Bronchial epithelial cell (primary cell): Measurements from ENCODE around the gene TPSD1. TPM values are rescaled to one million over a fixed set of nuclear protein-coding genes. Genes with fewer than 3 reads are reported as not detected.
"Not testable (repeated sequence)": the region's sequence is repeated elsewhere in the genome, so short reads cannot be mapped to it uniquely, and the experiment has no call there.

Source experiments
- DNase-seq: peaks from one replicate; pipeline ENCODE4 v3.0.0-alpha.2; 2010; ENCODE audit warnings: low read depth
- FAIRE-seq: peaks from 2 replicates; lab custom pipeline; 2011; peaks lifted over from hg19 to GRCh38; lab: Jason Lieb, UNC
- H3K27me3 ChIP-seq: 2 replicates; pipeline ENCODE4 v1.5.1; 2011; ENCODE audit warnings: low read length; ENCODE audit not compliant: control insufficient read depth, insufficient read depth
- H3K36me3 ChIP-seq: 2 replicates; pipeline ENCODE4 v1.5.1; 2011; ENCODE audit warnings: low read length; ENCODE audit not compliant: control insufficient read depth, insufficient read depth
- H3K4me3 ChIP-seq: 2 replicates; pipeline ENCODE4 v1.5.1; 2011; ENCODE audit warnings: mild to moderate bottlenecking, low read depth, low read length, control low read depth
- total RNA-seq: library from RNA; depleted of rRNA; stranded (reverse); fragments of >200 nt; gene quantifications from 2 replicates; pipeline ENCODE4 v1.2.1, GENCODE V29; 2014
- TF ChIP-seq, protein P1 (sequence below): IDR thresholded peaks from 2 replicates; pipeline ENCODE4 v1.5.1; 2011; ENCODE audit warnings: mild to moderate bottlenecking, moderate library complexity, low read length, control low read depth, inconsistent platforms; ENCODE audit not compliant: insufficient read depth, severe bottlenecking

The TPSD1 gene
- total RNA-seq, 1 donor from 2014 or later, result not detected

GRCh38 chr16:1265090-1265630 lies 9.3 kb downstream of the TPSD1 start:
- Histone ChIP-seq H3K27me3 (peaks cover 1% of the 10 kb centered on the region), H3K4me3 (no peak overlapping the region), H3K36me3 (no peaks in the 10 kb centered on the region)
- FAIRE-seq, result no peak
- no peak for DNase-seq
- TF ChIP-seq, protein P1, sequence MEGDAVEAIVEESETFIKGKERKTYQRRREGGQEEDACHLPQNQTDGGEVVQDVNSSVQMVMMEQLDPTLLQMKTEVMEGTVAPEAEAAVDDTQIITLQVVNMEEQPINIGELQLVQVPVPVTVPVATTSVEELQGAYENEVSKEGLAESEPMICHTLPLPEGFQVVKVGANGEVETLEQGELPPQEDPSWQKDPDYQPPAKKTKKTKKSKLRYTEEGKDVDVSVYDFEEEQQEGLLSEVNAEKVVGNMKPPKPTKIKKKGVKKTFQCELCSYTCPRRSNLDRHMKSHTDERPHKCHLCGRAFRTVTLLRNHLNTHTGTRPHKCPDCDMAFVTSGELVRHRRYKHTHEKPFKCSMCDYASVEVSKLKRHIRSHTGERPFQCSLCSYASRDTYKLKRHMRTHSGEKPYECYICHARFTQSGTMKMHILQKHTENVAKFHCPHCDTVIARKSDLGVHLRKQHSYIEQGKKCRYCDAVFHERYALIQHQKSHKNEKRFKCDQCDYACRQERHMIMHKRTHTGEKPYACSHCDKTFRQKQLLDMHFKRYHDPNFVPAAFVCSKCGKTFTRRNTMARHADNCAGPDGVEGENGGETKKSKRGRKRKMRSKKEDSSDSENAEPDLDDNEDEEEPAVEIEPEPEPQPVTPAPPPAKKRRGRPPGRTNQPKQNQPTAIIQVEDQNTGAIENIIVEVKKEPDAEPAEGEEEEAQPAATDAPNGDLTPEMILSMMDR, result no peak

- Histone ChIP-seq H3K4me3 (no peak overlapping the region), H3K27me3 (peaks cover 1% of the 10 kb centered on the region), H3K36me3 (no peaks in the 10 kb centered on the region)
- TF ChIP-seq, protein P1, result no peak
- no peak for FAIRE-seq
- DNase-seq, result no peak
Observed at GRCh38 chr16:1265826-1266225, 10.0 kb downstream of the TPSD1 start.

DNA sequence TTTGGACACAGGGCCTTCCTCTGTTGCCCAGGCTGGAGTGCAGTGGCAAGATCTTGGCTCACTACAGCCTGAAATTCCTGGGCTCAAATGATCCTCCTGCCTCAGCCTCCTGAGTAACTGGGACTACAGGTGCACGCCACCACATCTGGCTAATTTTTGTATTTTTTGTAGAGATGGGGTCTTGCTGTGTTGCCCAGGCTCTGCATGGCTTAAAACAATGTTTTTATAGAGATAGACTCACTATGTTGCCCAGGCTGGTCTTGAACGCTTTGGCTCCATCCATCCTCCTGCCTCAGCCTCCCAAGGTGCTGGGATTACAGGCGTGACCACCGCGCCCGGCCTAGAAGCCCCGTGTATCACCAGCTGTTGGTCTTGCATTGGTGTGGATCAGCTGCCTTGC lies 13.5 kb downstream of the TPSD1 start:
- H3K4me3 ChIP-seq, H3K27me3 ChIP-seq, DNase-seq, H3K36me3 ChIP-seq, FAIRE-seq: not testable (repeated sequence)

- Histone ChIP-seq H3K4me3 (no peak overlapping the region), H3K36me3 (no peaks in the 10 kb centered on the region), H3K27me3 (peaks cover 2% of the 10 kb centered on the region)
- TF ChIP-seq, protein P1, result no peak
- FAIRE-seq (no peak), DNase-seq (no peak)
Observed at GRCh38 chr16:1271380-1271723, 15.5 kb downstream of the TPSD1 start.

DNA sequence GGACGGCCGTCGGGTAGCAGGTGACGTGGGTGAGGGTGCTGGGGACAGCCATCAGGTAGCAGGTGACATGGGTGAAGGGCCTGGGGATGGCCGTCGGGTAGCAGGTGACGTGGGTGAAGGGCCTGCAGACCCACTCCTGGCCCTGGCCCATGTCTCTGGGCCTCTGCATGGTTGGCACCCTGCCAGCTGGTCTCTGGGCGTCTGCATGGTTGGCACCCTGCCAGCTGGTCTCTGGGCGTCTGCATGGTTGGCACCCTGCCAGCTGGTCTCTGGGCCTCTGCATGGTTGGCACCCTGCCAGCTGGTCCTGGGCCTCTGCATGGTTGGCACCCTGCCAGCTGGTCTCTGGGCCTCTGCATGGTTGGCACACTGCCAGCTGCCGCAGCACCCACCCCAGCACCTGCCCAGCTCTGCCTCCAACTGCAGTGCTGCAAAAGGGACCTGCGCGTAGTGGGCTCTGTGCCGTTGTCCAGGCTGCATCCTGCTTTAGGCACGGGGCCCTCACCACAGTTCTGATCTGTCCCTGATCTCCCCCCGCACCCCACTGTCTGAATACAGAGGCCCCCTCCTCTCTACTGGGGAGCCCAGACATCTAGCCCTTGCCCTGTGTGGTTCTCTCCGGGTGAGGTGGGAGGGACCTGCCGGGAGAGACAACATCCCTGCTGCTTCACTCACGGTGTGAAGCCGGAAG lies 16.0 kb downstream of the TPSD1 start:
- H3K36me3 ChIP-seq, FAIRE-seq, H3K27me3 ChIP-seq, DNase-seq, H3K4me3 ChIP-seq: not testable (repeated sequence)

DNA sequence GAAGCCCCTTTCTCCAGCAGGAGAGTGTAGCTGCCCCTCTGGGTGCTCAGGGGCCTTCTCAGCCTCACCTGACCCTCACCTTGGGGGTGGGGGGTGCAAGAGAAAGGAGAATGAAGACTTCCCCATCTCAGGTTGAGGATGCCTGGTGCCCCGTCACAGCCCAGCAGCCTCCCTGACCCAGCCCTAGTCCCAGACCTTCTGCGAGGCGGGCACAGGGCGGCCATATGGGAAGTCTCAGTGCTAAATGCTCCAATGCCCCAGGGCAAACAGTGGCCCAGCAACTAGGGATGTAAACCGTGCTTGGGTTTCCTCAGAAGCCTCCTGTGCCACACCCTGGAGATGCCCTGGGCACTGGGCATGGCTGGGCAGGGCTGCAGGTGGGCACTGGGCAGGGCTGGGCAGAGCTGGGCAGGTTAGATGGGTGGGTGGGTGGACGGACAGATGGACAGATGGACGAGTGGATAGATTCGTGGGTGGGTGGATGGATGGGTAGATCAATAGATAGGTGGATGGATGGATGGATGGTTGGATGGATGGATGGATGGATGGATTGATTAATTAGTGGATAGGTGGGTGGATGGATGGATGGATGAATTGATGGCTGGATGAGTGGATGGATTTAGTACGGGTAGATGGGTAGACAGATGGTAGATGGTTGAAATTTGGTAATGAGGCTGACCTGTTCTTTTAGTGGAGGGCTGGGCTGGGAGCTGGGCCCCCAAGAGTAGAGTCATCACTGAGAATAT lies 16.8 kb downstream of the TPSD1 start:
- Histone ChIP-seq H3K4me3 (no peak overlapping the region), H3K36me3 (no peaks in the 10 kb centered on the region), H3K27me3 (peaks cover 2% of the 10 kb centered on the region)
- DNase-seq, result no peak
- TF ChIP-seq, protein P1, result no peak
- no peak for FAIRE-seq
